CD14-positive monocyte (primary cell): ENCODE data around the gene CPNE8. TPM values are rescaled to one million over a fixed set of nuclear protein-coding genes. Genes with fewer than 3 reads are reported as not detected.

Source experiments
- DNase-seq, 3 donors: peaks; one replicate each; pipeline ENCODE4 v3.0.0-alpha.2; 2011 to 2022
- H2AFZ ChIP-seq: 2 replicates; pipeline ENCODE4 v1.6.0; 2012; ENCODE audit warnings: mild to moderate bottlenecking, low read depth, low read length, inconsistent platforms; ENCODE audit not compliant: insufficient read depth, poor library complexity, severe bottlenecking
- H3K27ac ChIP-seq, 2 donors: 1 replicate in 1 of 2; 2 replicates in 1 of 2; pipeline ENCODE4 v1.5.1; 2012 to 2013; ENCODE audit warnings: low read length in 2 of 2, control low read depth in 1 of 2, inconsistent platforms in 1 of 2, low read depth in 1 of 2, mild to moderate bottlenecking in 1 of 2
- H3K27me3 ChIP-seq, 2 donors: one replicate each; pipeline versions ENCODE4 v1.6.0 to v1.6.1; 2011 to 2013; ENCODE audit warnings: low read length in 2 of 2; ENCODE audit not compliant: control insufficient read depth in 2 of 2, insufficient read depth in 2 of 2
- H3K36me3 ChIP-seq, 2 donors: replicated peaks in 1 of 2; 1 replicate in 1 of 2; 2 replicates in 1 of 2; pipeline versions ENCODE4 v1.5.1 to v1.6.1; 2012 to 2013; ENCODE audit warnings: low read length in 2 of 2, control low read depth in 1 of 2, inconsistent platforms in 1 of 2, mild to moderate bottlenecking in 1 of 2; ENCODE audit not compliant: insufficient read depth in 2 of 2, control insufficient read depth in 1 of 2
- H3K4me1 ChIP-seq, 2 donors: 1 replicate in 1 of 2; 2 replicates in 1 of 2; pipeline versions ENCODE4 v1.5.1 to v1.6.1; 2012 to 2013; ENCODE audit warnings: low read length in 2 of 2, control low read depth in 1 of 2, inconsistent platforms in 1 of 2, mild to moderate bottlenecking in 1 of 2, moderate library complexity in 1 of 2; ENCODE audit not compliant: insufficient read depth in 2 of 2, control insufficient read depth in 1 of 2
- H3K4me2 ChIP-seq: replicated peaks from 2 replicates; pipeline ENCODE3; 2012; ENCODE audit warnings: low read length, moderate library complexity, mild to moderate bottlenecking; ENCODE audit not compliant: poor library complexity, severe bottlenecking; ENCODE audit errors: extremely low read depth
- H3K4me3 ChIP-seq, 3 experiments: fragments of 200-600 bp in 1 of 3; sonication (generic) in 1 of 3; replicated peaks in 1 of 3; 1 replicate in 2 of 3; 2 replicates in 1 of 3; pipeline ENCODE4 v1.5.1; 2011 to 2013; ENCODE audit warnings: low read length in 3 of 3, mild to moderate bottlenecking in 3 of 3, control low read depth in 2 of 3, low read depth in 2 of 3, inconsistent platforms in 1 of 3, moderate library complexity in 1 of 3
- H3K79me2 ChIP-seq: 2 replicates; pipeline ENCODE4 v1.6.0; 2012; ENCODE audit warnings: mild to moderate bottlenecking, control low read depth, inconsistent platforms, low read length, moderate library complexity; ENCODE audit not compliant: insufficient read depth
- H3K9ac ChIP-seq: 2 replicates; pipeline ENCODE4 v1.6.0; 2017; ENCODE audit warnings: low read length, mild to moderate bottlenecking; ENCODE audit not compliant: insufficient read depth, poor library complexity, severe bottlenecking
- H3K9me3 ChIP-seq, 2 donors: replicated peaks in 1 of 2; 1 replicate in 1 of 2; 2 replicates in 1 of 2; pipeline versions ENCODE4 v1.5.1 to v1.6.1; 2012 to 2013; ENCODE audit warnings: low read length in 2 of 2, control low read depth in 1 of 2; ENCODE audit not compliant: control insufficient read depth in 1 of 2, insufficient read depth in 1 of 2
- H4K20me1 ChIP-seq: 2 replicates; pipeline ENCODE4 v1.6.0; 2012; ENCODE audit warnings: mild to moderate bottlenecking, low read length, control low read depth, moderate library complexity; ENCODE audit not compliant: insufficient read depth
- H3K27ac Mint-ChIP-seq, 7 donors: one replicate each; pipeline ENCODE4 v1.8.0; 2020; ENCODE audit warnings: mild to moderate bottlenecking in 7 of 7, mixed read lengths in 7 of 7, moderate library complexity in 6 of 7, inconsistent platforms in 2 of 7
- H3K27me3 Mint-ChIP-seq, 3 donors: one replicate each; pipeline ENCODE4 v1.8.0; 2021 to 2022; ENCODE audit warnings: low read depth in 3 of 3, mild to moderate bottlenecking in 3 of 3, mixed read lengths in 3 of 3, moderate library complexity in 3 of 3, inconsistent platforms in 1 of 3
- H3K36me3 Mint-ChIP-seq, 2 donors: one replicate each; pipeline ENCODE4 v1.8.0; 2020; ENCODE audit warnings: mixed read lengths in 2 of 2, inconsistent platforms in 1 of 2, mild to moderate bottlenecking in 1 of 2
- H3K4me1 Mint-ChIP-seq: one replicate; pipeline ENCODE4 v1.8.0; 2020; ENCODE audit warnings: mild to moderate bottlenecking, mixed read lengths
- H3K4me3 Mint-ChIP-seq, 2 donors: one replicate each; pipeline ENCODE4 v1.8.0; 2020; ENCODE audit warnings: mild to moderate bottlenecking in 2 of 2, mixed read lengths in 2 of 2, moderate library complexity in 1 of 2
- H3K9me3 Mint-ChIP-seq, 7 donors: one replicate each; pipeline ENCODE4 v1.8.0; 2020 to 2022; ENCODE audit warnings: mixed read lengths in 7 of 7, mild to moderate bottlenecking in 6 of 7, moderate library complexity in 6 of 7, inconsistent platforms in 2 of 7
- WGBS: methylation state at CpG from one replicate; pipeline ENCODE4 v1.1.5; 2013; ENCODE audit warnings: missing lambda C conversion rate; ENCODE audit not compliant: insufficient coverage; 5-methylcytosine and 5-hydroxymethylcytosine counted together
- intact Hi-C, 2 donors: fragments of 100-400 bp; cut with micrococcal nuclease; formaldehyde crosslinking; loops; one replicate each; pipeline versions ENCODE4 v1.15.0 to v1.15.1; 2023
- polyA plus RNA-seq, 3 donors: library from polyadenylated mRNA; depleted of rRNA in 1 of 3; unstranded in 2 of 3; stranded (reverse) in 1 of 3; fragments of 300-500 nt in 2 of 3; fragments of >200 nt in 1 of 3; fragmentation: Illumina TruSeq in 2 of 3; gene quantifications; 1 replicate in 2 of 3; 2 replicates in 1 of 3; pipeline ENCODE4 v1.2.3, GENCODE V29; 2012 to 2021
- TF ChIP-seq, protein P1 (sequence below): fragments of 200-600 bp; IDR thresholded peaks from one replicate; pipeline ENCODE4 v1.8.0; 2022; ENCODE audit warnings: antibody characterized with exemption, mild to moderate bottlenecking

Gene CPNE8
- polyA plus RNA-seq, 3 donors: 15.2 to 22.5 (median 19.0) TPM

DNA sequence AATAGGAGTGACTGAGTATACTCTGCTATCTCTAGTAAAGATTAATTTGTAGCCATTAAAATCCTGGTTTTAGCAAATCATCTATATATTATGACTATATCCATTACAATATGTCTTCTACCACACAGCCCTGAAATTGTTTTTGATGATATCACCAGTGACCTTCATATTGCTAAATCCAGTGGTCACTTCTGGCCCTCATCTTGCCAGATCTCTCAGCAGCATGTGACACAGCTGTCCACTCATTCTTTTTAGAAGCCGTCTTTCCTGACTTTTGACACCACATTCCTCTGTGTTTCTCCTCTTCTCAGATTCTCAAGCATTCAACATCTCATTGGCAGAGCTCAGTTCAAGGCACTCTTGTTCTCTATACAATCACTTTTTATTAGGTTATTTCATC, 54.9 kb downstream of the CPNE8 start:
- H3K9me3 ChIP-seq: peaks cover 0 to 7% of the 10 kb centered on the region in 2 donors
- Mint-ChIP-seq H3K27me3 (no peaks in the 10 kb centered on the region), H3K9me3 (peaks cover 0 to 13% (median 5%) of the 10 kb centered on the region in 7 donors), H3K4me3 (no peak overlapping the region), H3K4me1 (peaks cover 9% of the 10 kb centered on the region), H3K27ac (peak overlapping the region in 2 of 7 donors; percentile 19 to 66), H3K36me3 (peaks cover 8 to 9% of the 10 kb centered on the region in 2 donors)
- peaks cover 52% of the 10 kb centered on the region for H4K20me1 ChIP-seq
- no peak overlapping the region for H3K4me2 ChIP-seq
- intact Hi-C loops: no loop called here
- H3K4me3 ChIP-seq: no peak overlapping the region
- H3K27me3 ChIP-seq: no peaks in the 10 kb centered on the region
- H3K9ac ChIP-seq: no peak overlapping the region
- peak overlapping the region in 1 of 2 donors; percentile 17 for H3K27ac ChIP-seq
- TF ChIP-seq, protein P1, sequence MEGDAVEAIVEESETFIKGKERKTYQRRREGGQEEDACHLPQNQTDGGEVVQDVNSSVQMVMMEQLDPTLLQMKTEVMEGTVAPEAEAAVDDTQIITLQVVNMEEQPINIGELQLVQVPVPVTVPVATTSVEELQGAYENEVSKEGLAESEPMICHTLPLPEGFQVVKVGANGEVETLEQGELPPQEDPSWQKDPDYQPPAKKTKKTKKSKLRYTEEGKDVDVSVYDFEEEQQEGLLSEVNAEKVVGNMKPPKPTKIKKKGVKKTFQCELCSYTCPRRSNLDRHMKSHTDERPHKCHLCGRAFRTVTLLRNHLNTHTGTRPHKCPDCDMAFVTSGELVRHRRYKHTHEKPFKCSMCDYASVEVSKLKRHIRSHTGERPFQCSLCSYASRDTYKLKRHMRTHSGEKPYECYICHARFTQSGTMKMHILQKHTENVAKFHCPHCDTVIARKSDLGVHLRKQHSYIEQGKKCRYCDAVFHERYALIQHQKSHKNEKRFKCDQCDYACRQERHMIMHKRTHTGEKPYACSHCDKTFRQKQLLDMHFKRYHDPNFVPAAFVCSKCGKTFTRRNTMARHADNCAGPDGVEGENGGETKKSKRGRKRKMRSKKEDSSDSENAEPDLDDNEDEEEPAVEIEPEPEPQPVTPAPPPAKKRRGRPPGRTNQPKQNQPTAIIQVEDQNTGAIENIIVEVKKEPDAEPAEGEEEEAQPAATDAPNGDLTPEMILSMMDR: no peak
- peaks cover 4 to 13% of the 10 kb centered on the region in 2 donors for H3K36me3 ChIP-seq
- peaks cover 71% of the 10 kb centered on the region for H3K79me2 ChIP-seq
- no peaks in the 10 kb centered on the region for H3K4me1 ChIP-seq
- no peak for DNase-seq
- H2AFZ ChIP-seq: no peak overlapping the region
- WGBS: 100% methylated on average over 1 of the region's 1 CpG

DNA sequence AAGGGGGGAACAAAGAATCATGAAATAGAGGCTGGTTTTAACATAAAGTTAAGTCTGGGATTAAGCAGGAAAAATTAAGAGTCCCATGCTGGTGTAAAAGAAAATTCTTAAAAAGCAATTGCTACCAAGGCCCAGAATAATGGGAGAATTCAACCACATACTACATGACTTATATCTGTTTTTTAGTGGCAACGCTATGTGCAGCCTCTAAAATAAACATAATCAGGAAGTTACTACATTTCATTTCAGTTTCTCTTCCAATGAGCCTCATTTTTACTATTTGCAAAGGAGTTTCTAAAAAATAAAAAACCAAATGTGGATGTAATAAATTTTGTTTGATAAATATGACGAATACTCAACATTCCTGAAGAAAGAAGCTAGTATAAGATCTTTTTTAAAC, 58.1 kb downstream of the CPNE8 start:
- H3K4me3 Mint-ChIP-seq: no peak overlapping the region
- intact Hi-C loops: no loop called here

More for the DNA sequence above, 58.1 kb downstream of the CPNE8 start:
- peak overlapping the region in 1 of 2 donors; percentile 48 for H3K27ac ChIP-seq
- no peak for DNase-seq
- H3K9ac ChIP-seq: no peak overlapping the region
- no peak overlapping the region for H3K4me2 ChIP-seq
- Mint-ChIP-seq H3K36me3 (peaks cover 11 to 12% of the 10 kb centered on the region in 2 donors), H3K4me1 (peaks cover 12% of the 10 kb centered on the region), H3K27me3 (no peaks in the 10 kb centered on the region), H3K9me3 (no peaks in the 10 kb centered on the region), H3K27ac (peak overlapping the region in 3 of 7 donors; percentile 15 to 55 (median 27))
- no peaks in the 10 kb centered on the region for H3K9me3 ChIP-seq
- no peak overlapping the region for H3K4me3 ChIP-seq
- H2AFZ ChIP-seq: no peak overlapping the region
- WGBS: no CpG with 5 or more reads among the region's 2 CpGs
- no peaks in the 10 kb centered on the region for H3K4me1 ChIP-seq
- TF ChIP-seq, protein P1: no peak
- H3K27me3 ChIP-seq: no peaks in the 10 kb centered on the region
- peaks cover 4 to 13% of the 10 kb centered on the region in 2 donors for H3K36me3 ChIP-seq
- peaks cover 55% of the 10 kb centered on the region for H3K79me2 ChIP-seq
- peaks cover 44% of the 10 kb centered on the region for H4K20me1 ChIP-seq
